PC-3 (cell line): ENCODE results near the gene PRSS33. TPM values are rescaled to one million over a fixed set of nuclear protein-coding genes. Genes with fewer than 3 reads are reported as not detected.

Experiments
- ATAC-seq: fragments of 200-7000 bp; cut with Tn5 transposase; 2 replicates; pipeline ENCODE4 v1.9.1; 2020; ENCODE audit warnings: mild to moderate bottlenecking, moderate library complexity
- BruUV-seq: library from RNA; stranded (reverse); fragments of 400-500 nt; replicated peaks from 2 replicates; lab custom pipeline; 2021; lab: Mats Ljungman, UMichigan
- CTCF ChIA-PET: fragments of 300-600 bp; sonication (Branson Sonifier 250); formaldehyde crosslinking; loops from one replicate; lab custom pipeline; 2022; ENCODE audit warnings: antibody characterized with exemption; lab: Charles Lee
- POLR2A ChIA-PET: fragments of 300-600 bp; sonication (Branson Sonifier 250); formaldehyde crosslinking; loops from one replicate; lab custom pipeline; 2022; ENCODE audit warnings: antibody characterized with exemption; ENCODE audit not compliant: unreplicated experiment; lab: Charles Lee
- DNase-seq: peaks from one replicate; pipeline ENCODE4 v3.0.0-alpha.2; 2015
- H2AFZ ChIP-seq: fragments of 300-600 bp; sonication (generic); 2 replicates; pipeline ENCODE4 v1.6.0; 2016; ENCODE audit warnings: antibody characterized with exemption, low read length
- H3F3A ChIP-seq: fragments of 300-600 bp; sonication (generic); one replicate; pipeline ENCODE4 v1.6.0; 2017; ENCODE audit warnings: antibody characterized with exemption, low read length, control low read depth, mild to moderate bottlenecking; ENCODE audit not compliant: unreplicated experiment
- H3K27ac ChIP-seq: fragments of 300-600 bp; sonication (generic); 2 replicates; pipeline ENCODE4 v1.5.1; 2016; ENCODE audit warnings: mild to moderate bottlenecking, low read length
- H3K27me3 ChIP-seq: fragments of 300-600 bp; sonication (generic); 2 replicates; pipeline ENCODE4 v1.6.1; 2016; ENCODE audit warnings: low read length, mixed read lengths
- H3K36me3 ChIP-seq: fragments of 300-600 bp; sonication (generic); 2 replicates; pipeline ENCODE4 v1.6.1; 2016; ENCODE audit warnings: low read depth, mixed run types, low read length, mixed read lengths
- H3K4me1 ChIP-seq: fragments of 300-600 bp; sonication (generic); 2 replicates; pipeline ENCODE4 v1.5.1; 2016; ENCODE audit warnings: low read length; ENCODE audit not compliant: insufficient read depth
- H3K4me2 ChIP-seq: fragments of 300-600 bp; sonication (generic); 2 replicates; pipeline ENCODE4 v1.6.0; 2016; ENCODE audit warnings: low read length
- H3K4me3 ChIP-seq: fragments of 300-600 bp; sonication (generic); 2 replicates; pipeline ENCODE4 v1.5.1; 2016; ENCODE audit warnings: mild to moderate bottlenecking, low read length, mixed read lengths
- H3K79me2 ChIP-seq: fragments of 300-600 bp; sonication (generic); 2 replicates; pipeline ENCODE4 v1.6.1; 2017; ENCODE audit warnings: low read length, mixed read lengths
- H3K9ac ChIP-seq: fragments of 300-600 bp; sonication (generic); 2 replicates; pipeline ENCODE4 v1.6.0; 2016; ENCODE audit warnings: mild to moderate bottlenecking, low read length
- H3K9me2 ChIP-seq: fragments of 300-600 bp; sonication (generic); replicated peaks from 2 replicates; pipeline ENCODE4 v1.6.1; 2016; ENCODE audit warnings: mixed run types, low read length, mixed read lengths
- H3K9me3 ChIP-seq: fragments of 300-600 bp; sonication (generic); 2 replicates; pipeline ENCODE4 v1.6.1; 2016; ENCODE audit warnings: low read length, mixed read lengths
- H4K20me1 ChIP-seq: fragments of 300-600 bp; sonication (generic); 2 replicates; pipeline ENCODE4 v1.6.1; 2016; ENCODE audit warnings: low read length, mixed read lengths
- CTCF ChIP-seq: fragments of 300-600 bp; sonication (generic); conservative IDR thresholded peaks from 2 replicates; pipeline ENCODE4 v1.5.1; 2017; ENCODE audit warnings: antibody characterized with exemption, low read depth, mild to moderate bottlenecking, low read length
- EZH2 ChIP-seq: fragments of 300-600 bp; sonication (generic); IDR thresholded peaks from one replicate; pipeline ENCODE4 v1.6.1; 2017; ENCODE audit warnings: antibody characterized with exemption, mild to moderate bottlenecking, low read length; ENCODE audit not compliant: unreplicated experiment
- EZH2phosphoT487 ChIP-seq: fragments of 300-600 bp; sonication (generic); IDR thresholded peaks from 2 replicates; pipeline ENCODE4 v1.6.1; 2018; ENCODE audit warnings: mild to moderate bottlenecking, antibody characterized with exemption, low read length, borderline replicate concordance
- intact Hi-C: fragments of 100-400 bp; cut with micrococcal nuclease; formaldehyde crosslinking; loops from 2 replicates; pipeline ENCODE4 v1.9.0; 2023
- total RNA-seq: library from RNA; depleted of rRNA; stranded (reverse); fragments of >200 nt; gene quantifications from 2 replicates; pipeline ENCODE4 v1.2.3, GENCODE V29; 2014

Gene PRSS33
- total RNA-seq, 1 experiment from 2014 or later, result 0.11 TPM

GRCh38 chr16:2778630-2778958 is 8.8 kb downstream of the PRSS33 start:
- ChIA-PET POLR2A (no interaction called here), CTCF (no interaction called here)
- no peak for TF ChIP-seq CTCF
- TF ChIP-seq EZH2, result no peak
- no peak for TF ChIP-seq EZH2phosphoT487
- Histone ChIP-seq H3K9me2 (no peaks in the 10 kb centered on the region), H3K4me1 (peaks cover 15% of the 10 kb centered on the region), H3F3A (no peaks in the 10 kb centered on the region), H3K27me3 (no peaks in the 10 kb centered on the region), H2AFZ (no peak overlapping the region), H3K79me2 (peaks cover 49% of the 10 kb centered on the region), H3K4me2 (peak overlapping the region; percentile 100), H3K36me3 (no peaks in the 10 kb centered on the region; the same call in 1 of the 2 replicates), H3K9ac (no peak overlapping the region), H3K27ac (peak overlapping the region; percentile 92; the same call in 1 of the 2 replicates), H4K20me1 (no peaks in the 10 kb centered on the region), H3K4me3 (peak overlapping the region; percentile 98; the same call in 1 of the 2 replicates), H3K9me3 (no peaks in the 10 kb centered on the region)
- no TSS peak for BruUV-seq
- intact Hi-C loops, result loop anchor here (10.0 kb wide), 1 partner anchor 46 kb away; no protein-coding TSS in a partner anchor
- DNase-seq (no peak), ATAC-seq (no peak)

GRCh38 chr16:2777903-2778629 is 9.3 kb downstream of the PRSS33 start:
- no peak for ATAC-seq
- H3K27me3 ChIP-seq, result no peaks in the 10 kb centered on the region
- H4K20me1 ChIP-seq, result no peaks in the 10 kb centered on the region
- peak overlapping the region; percentile 98 for H3K4me3 ChIP-seq
- TF ChIP-seq EZH2phosphoT487 (no peak), EZH2 (no peak), CTCF (no peak)
- peak overlapping the region; percentile 92 for H3K27ac ChIP-seq
- ChIA-PET POLR2A (no interaction called here), CTCF (no interaction called here)
- no TSS peak for BruUV-seq
- intact Hi-C loops, result loop anchor here (10.0 kb wide), 1 partner anchor 47 kb away; no protein-coding TSS in a partner anchor
- peak overlapping the region; percentile 100 for H3K4me2 ChIP-seq
- peak; percentile 21 for DNase-seq
- H3K4me1 ChIP-seq, result peaks cover 16% of the 10 kb centered on the region
- H3K9me2 ChIP-seq, result no peaks in the 10 kb centered on the region
- no peaks in the 10 kb centered on the region for H3K9me3 ChIP-seq
- H3F3A ChIP-seq, result no peaks in the 10 kb centered on the region
- H3K36me3 ChIP-seq, result no peaks in the 10 kb centered on the region; the same call in 1 of the 2 replicates
- peak overlapping the region; percentile 63; the same call in 1 of the 2 replicates for H2AFZ ChIP-seq
- H3K79me2 ChIP-seq, result peaks cover 51% of the 10 kb centered on the region
- H3K9ac ChIP-seq, result peak overlapping the region; percentile 100
